ENCODE data around the gene FBXW12. TPM values are rescaled to one million over a fixed set of nuclear protein-coding genes. Genes with fewer than 3 reads are reported as not detected.

FBXW12 gene
- polyA plus RNA-seq, 1 donor from 2014 or later: not detected

- TF ChIP-seq MXI1 (conservative IDR thresholded peaks at IDR 0.05; ENCODE audit: poor library complexity, severe bottlenecking): no peak
- no peak for TF ChIP-seq EZH2 (IDR thresholded peaks at IDR 0.05; ENCODE audit: borderline replicate concordance, insufficient read depth, low read length, poor library complexity, severe bottlenecking)
- TF ChIP-seq SMC3 (conservative IDR thresholded peaks at IDR 0.05; ENCODE audit: poor library complexity): no peak
- TF ChIP-seq RAD21 (conservative IDR thresholded peaks at IDR 0.05): no peak
- TF ChIP-seq EP300 (conservative IDR thresholded peaks at IDR 0.05; ENCODE audit: poor library complexity, severe bottlenecking): no peak
- no peak for TF ChIP-seq TAF1 (IDR thresholded peaks at IDR 0.05; ENCODE audit: low read depth)
- TF ChIP-seq, protein P1, sequence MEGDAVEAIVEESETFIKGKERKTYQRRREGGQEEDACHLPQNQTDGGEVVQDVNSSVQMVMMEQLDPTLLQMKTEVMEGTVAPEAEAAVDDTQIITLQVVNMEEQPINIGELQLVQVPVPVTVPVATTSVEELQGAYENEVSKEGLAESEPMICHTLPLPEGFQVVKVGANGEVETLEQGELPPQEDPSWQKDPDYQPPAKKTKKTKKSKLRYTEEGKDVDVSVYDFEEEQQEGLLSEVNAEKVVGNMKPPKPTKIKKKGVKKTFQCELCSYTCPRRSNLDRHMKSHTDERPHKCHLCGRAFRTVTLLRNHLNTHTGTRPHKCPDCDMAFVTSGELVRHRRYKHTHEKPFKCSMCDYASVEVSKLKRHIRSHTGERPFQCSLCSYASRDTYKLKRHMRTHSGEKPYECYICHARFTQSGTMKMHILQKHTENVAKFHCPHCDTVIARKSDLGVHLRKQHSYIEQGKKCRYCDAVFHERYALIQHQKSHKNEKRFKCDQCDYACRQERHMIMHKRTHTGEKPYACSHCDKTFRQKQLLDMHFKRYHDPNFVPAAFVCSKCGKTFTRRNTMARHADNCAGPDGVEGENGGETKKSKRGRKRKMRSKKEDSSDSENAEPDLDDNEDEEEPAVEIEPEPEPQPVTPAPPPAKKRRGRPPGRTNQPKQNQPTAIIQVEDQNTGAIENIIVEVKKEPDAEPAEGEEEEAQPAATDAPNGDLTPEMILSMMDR (IDR thresholded peaks at IDR 0.05; ENCODE audit: poor library complexity, severe bottlenecking): no peak
- TF ChIP-seq, protein P2, sequence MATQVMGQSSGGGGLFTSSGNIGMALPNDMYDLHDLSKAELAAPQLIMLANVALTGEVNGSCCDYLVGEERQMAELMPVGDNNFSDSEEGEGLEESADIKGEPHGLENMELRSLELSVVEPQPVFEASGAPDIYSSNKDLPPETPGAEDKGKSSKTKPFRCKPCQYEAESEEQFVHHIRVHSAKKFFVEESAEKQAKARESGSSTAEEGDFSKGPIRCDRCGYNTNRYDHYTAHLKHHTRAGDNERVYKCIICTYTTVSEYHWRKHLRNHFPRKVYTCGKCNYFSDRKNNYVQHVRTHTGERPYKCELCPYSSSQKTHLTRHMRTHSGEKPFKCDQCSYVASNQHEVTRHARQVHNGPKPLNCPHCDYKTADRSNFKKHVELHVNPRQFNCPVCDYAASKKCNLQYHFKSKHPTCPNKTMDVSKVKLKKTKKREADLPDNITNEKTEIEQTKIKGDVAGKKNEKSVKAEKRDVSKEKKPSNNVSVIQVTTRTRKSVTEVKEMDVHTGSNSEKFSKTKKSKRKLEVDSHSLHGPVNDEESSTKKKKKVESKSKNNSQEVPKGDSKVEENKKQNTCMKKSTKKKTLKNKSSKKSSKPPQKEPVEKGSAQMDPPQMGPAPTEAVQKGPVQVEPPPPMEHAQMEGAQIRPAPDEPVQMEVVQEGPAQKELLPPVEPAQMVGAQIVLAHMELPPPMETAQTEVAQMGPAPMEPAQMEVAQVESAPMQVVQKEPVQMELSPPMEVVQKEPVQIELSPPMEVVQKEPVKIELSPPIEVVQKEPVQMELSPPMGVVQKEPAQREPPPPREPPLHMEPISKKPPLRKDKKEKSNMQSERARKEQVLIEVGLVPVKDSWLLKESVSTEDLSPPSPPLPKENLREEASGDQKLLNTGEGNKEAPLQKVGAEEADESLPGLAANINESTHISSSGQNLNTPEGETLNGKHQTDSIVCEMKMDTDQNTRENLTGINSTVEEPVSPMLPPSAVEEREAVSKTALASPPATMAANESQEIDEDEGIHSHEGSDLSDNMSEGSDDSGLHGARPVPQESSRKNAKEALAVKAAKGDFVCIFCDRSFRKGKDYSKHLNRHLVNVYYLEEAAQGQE (IDR thresholded peaks at IDR 0.05; ENCODE audit: borderline replicate concordance): no peak
- TF ChIP-seq POLR2AphosphoS5 (IDR thresholded peaks at IDR 0.05): no peak
- Histone ChIP-seq H3K9me2 (ENCODE audit: insufficient read depth, low read length) (no peaks in the 10 kb centered on the region), H3K9ac (ENCODE audit: low read length) (no peak overlapping the region), H4K20me1 (ENCODE audit: insufficient read depth) (peaks cover 3% of the 10 kb centered on the region), H3K27me3 (ENCODE audit: insufficient read depth, low read depth, low read length) (no peaks in the 10 kb centered on the region), H3F3A (ENCODE audit: insufficient read depth, low read length, poor library complexity, severe bottlenecking) (no peaks in the 10 kb centered on the region), H2AFZ (ENCODE audit: low read depth, low read length) (no peak overlapping the region), H3K79me2 (replicated peaks; ENCODE audit: insufficient read depth, low read length) (peaks cover 66% of the 10 kb centered on the region), H3K4me3 (ENCODE audit: low read length) (no peak overlapping the region), H3K36me3 (ENCODE audit: insufficient read depth, low read length) (no peaks in the 10 kb centered on the region), H3K4me2 (ENCODE audit: low read length) (no peak overlapping the region), H3K27ac (ENCODE audit: low read length) (no peak overlapping the region), H3K9me3 (ENCODE audit: low read length) (no peaks in the 10 kb centered on the region)
Measured at GRCh38 chr3:48423883-48424695, 52.1 kb downstream of the FBXW12 start.

DNA sequence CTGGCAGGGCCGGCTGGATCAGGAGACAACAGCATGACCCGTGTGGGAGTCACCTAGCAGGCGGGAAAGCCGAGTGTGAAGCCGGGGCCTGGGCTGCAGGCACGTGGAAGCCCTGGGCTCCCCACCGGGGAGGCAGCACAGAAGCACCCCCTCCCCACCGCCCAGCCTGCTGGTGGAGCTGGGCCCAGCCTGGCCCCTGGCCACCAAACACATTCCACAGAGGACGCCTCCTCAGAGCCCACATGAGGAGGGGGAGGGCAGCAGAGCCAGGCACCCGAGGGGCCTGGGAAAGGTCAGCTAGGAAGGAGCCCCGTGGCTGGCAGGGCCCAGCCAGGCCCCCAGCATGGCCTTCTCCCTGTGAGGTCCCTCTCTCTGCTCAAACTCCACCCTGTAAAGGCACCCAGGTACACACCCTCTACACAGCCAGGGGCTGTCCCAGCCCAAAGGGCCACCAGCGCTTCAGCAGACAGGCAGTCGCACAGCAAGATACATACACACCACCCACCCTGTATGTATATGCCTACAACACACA is 53.3 kb downstream of the FBXW12 start:
- Histone ChIP-seq H3F3A (ENCODE audit: insufficient read depth, low read length, poor library complexity, severe bottlenecking) (no peaks in the 10 kb centered on the region), H3K9ac (ENCODE audit: low read length) (peak overlapping the region; percentile 20), H3K79me2 (replicated peaks; ENCODE audit: insufficient read depth, low read length) (peaks cover 74% of the 10 kb centered on the region), H3K27ac (ENCODE audit: low read length) (no peak overlapping the region), H3K4me2 (ENCODE audit: low read length) (no peak overlapping the region), H2AFZ (ENCODE audit: low read depth, low read length) (no peak overlapping the region), H3K9me2 (ENCODE audit: insufficient read depth, low read length) (no peaks in the 10 kb centered on the region), H3K27me3 (ENCODE audit: insufficient read depth, low read depth, low read length) (no peaks in the 10 kb centered on the region), H3K9me3 (ENCODE audit: low read length) (no peaks in the 10 kb centered on the region), H3K4me3 (ENCODE audit: low read length) (peak overlapping the region; percentile 89), H3K36me3 (ENCODE audit: insufficient read depth, low read length) (no peaks in the 10 kb centered on the region), H4K20me1 (ENCODE audit: insufficient read depth) (peaks cover 3% of the 10 kb centered on the region)
- TF ChIP-seq EP300 (conservative IDR thresholded peaks at IDR 0.05; ENCODE audit: poor library complexity, severe bottlenecking): no peak
- TF ChIP-seq, protein P2 (IDR thresholded peaks at IDR 0.05; ENCODE audit: borderline replicate concordance): no peak
- TF ChIP-seq RAD21 (conservative IDR thresholded peaks at IDR 0.05): no peak
- no peak for TF ChIP-seq EZH2 (IDR thresholded peaks at IDR 0.05; ENCODE audit: borderline replicate concordance, insufficient read depth, low read length, poor library complexity, severe bottlenecking)
- TF ChIP-seq TAF1 (IDR thresholded peaks at IDR 0.05; ENCODE audit: low read depth): no peak
- no peak for TF ChIP-seq MXI1 (conservative IDR thresholded peaks at IDR 0.05; ENCODE audit: poor library complexity, severe bottlenecking)
- TF ChIP-seq, protein P1 (IDR thresholded peaks at IDR 0.05; ENCODE audit: poor library complexity, severe bottlenecking): no peak
- no peak for TF ChIP-seq POLR2AphosphoS5 (IDR thresholded peaks at IDR 0.05)
